ENCODE data around the gene SLC6A13.

GRCh38 chr12:185576-185955 is 77.1 kb downstream of the SLC6A13 start:
- TF ChIP-seq CTCF (conservative IDR thresholded peaks at IDR 0.05; ENCODE audit: low read length) (no peak), EZH2phosphoT487 (IDR thresholded peaks at IDR 0.05; ENCODE audit: borderline replicate concordance, low read depth, low read length) (no peak)

All from OCI-LY7 (cell line).